Kidney (tissue), 14 donors: ENCODE results near the gene TRIM67. TPM values are rescaled to one million over a fixed set of nuclear protein-coding genes. Genes with fewer than 3 reads are reported as not detected.

Experiments used
- DNase-seq, 5 donors: peaks; one replicate each; pipeline ENCODE4 v3.0.0-alpha.2; 2013 to 2020
- FAIRE-seq: peaks from 2 replicates; lab custom pipeline; 2012; peaks lifted over from hg19 to GRCh38; lab: Jason Lieb, UNC
- H3K27ac ChIP-seq, 2 donors: one replicate each; pipeline ENCODE4 v1.7.0; 2013; ENCODE audit warnings: low read depth in 2 of 2, low read length in 2 of 2, inconsistent platforms in 1 of 2
- H3K27me3 ChIP-seq: one replicate; pipeline ENCODE4 v1.7.1; 2013; ENCODE audit warnings: low read length, inconsistent platforms; ENCODE audit not compliant: control insufficient read depth, insufficient read depth
- H3K36me3 ChIP-seq, 3 donors: one replicate each; pipeline versions ENCODE4 v1.7.0 to v1.7.1; 2013; ENCODE audit warnings: low read length in 3 of 3, control low read depth in 1 of 3, inconsistent platforms in 1 of 3; ENCODE audit not compliant: insufficient read depth in 3 of 3, control insufficient read depth in 2 of 3
- H3K4me1 ChIP-seq, 3 donors: one replicate each; pipeline versions ENCODE4 v1.7.0 to v1.7.1; 2013; ENCODE audit warnings: low read length in 3 of 3, inconsistent platforms in 1 of 3, low read depth in 1 of 3; ENCODE audit not compliant: control insufficient read depth in 2 of 3, insufficient read depth in 2 of 3
- H3K4me3 ChIP-seq, 3 donors: one replicate each; pipeline versions ENCODE4 v1.7.0 to v1.8.1; 2013; ENCODE audit warnings: low read length in 3 of 3, control low read depth in 1 of 3, inconsistent platforms in 1 of 3
- H3K9ac ChIP-seq, 3 donors: one replicate each; pipeline versions ENCODE4 v1.7.0 to v1.7.1; 2013; ENCODE audit warnings: low read length in 3 of 3, control low read depth in 1 of 3, inconsistent platforms in 1 of 3
- H3K9me3 ChIP-seq, 3 donors: one replicate each; pipeline versions ENCODE4 v1.7.0 to v1.7.1; 2013; ENCODE audit warnings: low read length in 3 of 3, control low read depth in 1 of 3, inconsistent platforms in 1 of 3; ENCODE audit not compliant: control insufficient read depth in 2 of 3, insufficient read depth in 1 of 3
- CTCF ChIP-seq: IDR thresholded peaks from 3 replicates; pipeline ENCODE4 v1.5.1; 2012; ENCODE audit warnings: mild to moderate bottlenecking, moderate library complexity, borderline replicate concordance; ENCODE audit not compliant: insufficient read depth; ENCODE audit errors: extremely low read depth
- intact Hi-C: fragments of 100-400 bp; cut with DNase I; formaldehyde crosslinking; loops from one replicate; pipeline ENCODE4 v1.11.1; 2022
- polyA plus RNA-seq: library from polyadenylated mRNA; stranded (reverse); fragments of 350-450 nt; fragmentation: Illumina TruSeq; extraction: RNeasy Lipid Tissue Mini Kit (QIAGEN cat#74804); gene quantifications from one replicate; pipeline ENCODE4 v1.2.3, GENCODE V29; 2014; ENCODE audit warnings: low read depth, low replicate concordance; ENCODE audit not compliant: insufficient read depth
- total RNA-seq: library from RNA; stranded (reverse); fragmentation: NEBNext Ultra II Directional; extraction: Animal tissue kit (Norgen Biotek cat#: 25700); gene quantifications from one replicate; pipeline ENCODE4 v1.2.1, GENCODE V29; 2021
- donor health status: control.
- donor health status: control.
- donor health status: control.
- donor health status: control.
- donor health status: control.
- donor health status: DM: yes; HTN: yes; CAD: no.
- donor health status: Normal renal cell carcinoma (clear cell type).

The TRIM67 gene
- total and polyA plus RNA-seq, 2 donors from 2014 or later = 0.04 TPM; not detected in 1

- peak in 1 of 5 donors; percentile 29 for DNase-seq
- Histone ChIP-seq H3K4me3 (no peak overlapping the region), H3K9ac (no peak overlapping the region), H3K27me3 (no peaks in the 10 kb centered on the region), H3K36me3 (no peaks in the 10 kb centered on the region), H3K27ac (no peak overlapping the region), H3K4me1 (peaks cover 0 to 2% (median 0%) of the 10 kb centered on the region in 3 donors), H3K9me3 (no peaks in the 10 kb centered on the region)
- intact Hi-C loops = loop anchor here (10.0 kb wide), 1 partner anchor 413 kb away; no protein-coding TSS in a partner anchor
- TF ChIP-seq CTCF = no peak
- no peak for FAIRE-seq
Observed at GRCh38 chr1:231207437-231207836, 45.6 kb downstream of the TRIM67 start.

GRCh38 chr1:231208980-231209379, 47.1 kb downstream of the TRIM67 start:
- Histone ChIP-seq H3K27me3 (no peaks in the 10 kb centered on the region), H3K4me3 (no peak overlapping the region), H3K4me1 (peaks cover 0 to 2% (median 0%) of the 10 kb centered on the region in 3 donors), H3K27ac (no peak overlapping the region), H3K9ac (no peak overlapping the region), H3K9me3 (no peaks in the 10 kb centered on the region), H3K36me3 (no peaks in the 10 kb centered on the region)
- intact Hi-C loops = loop anchor here (10.0 kb wide), 1 partner anchor 414 kb away; no protein-coding TSS in a partner anchor
- FAIRE-seq (no peak), DNase-seq (peak in 1 of 5 donors; percentile 72)
- no peak for TF ChIP-seq CTCF

GRCh38 chr1:231209531-231209930, 47.7 kb downstream of the TRIM67 start:
- Histone ChIP-seq H3K9ac (no peak overlapping the region), H3K36me3 (no peaks in the 10 kb centered on the region), H3K4me1 (peaks cover 0 to 2% (median 0%) of the 10 kb centered on the region in 3 donors), H3K9me3 (no peaks in the 10 kb centered on the region), H3K27ac (no peak overlapping the region), H3K27me3 (no peaks in the 10 kb centered on the region), H3K4me3 (no peak overlapping the region)
- peak in 1 of 5 donors; percentile 56 for DNase-seq
- intact Hi-C loops = loop anchor here (10.0 kb wide), 1 partner anchor 415 kb away; no protein-coding TSS in a partner anchor
- no peak for FAIRE-seq
- no peak for TF ChIP-seq CTCF
